IPS-18c (cell line): ENCODE measurements around the gene FGD2.

Experiments used
- H3K4me3 ChIP-seq: 2 replicates; pipeline ENCODE4 v1.7.0; 2013; ENCODE audit warnings: low read depth, mild to moderate bottlenecking, low read length, moderate library complexity; ENCODE audit not compliant: insufficient read depth
- H3K9me3 ChIP-seq: one replicate; pipeline ENCODE4 v1.6.1; 2013; ENCODE audit warnings: mild to moderate bottlenecking, low read length, moderate library complexity; ENCODE audit not compliant: control insufficient read depth, insufficient read depth

FGD2 gene

GRCh38 chr6:36969240-36969691 is 36.2 kb upstream of the FGD2 start:
- H3K9me3 ChIP-seq: no peaks in the 10 kb centered on the region
- H3K4me3 ChIP-seq: no peak overlapping the region

GRCh38 chr6:36969988-36970891 is 35.2 kb upstream of the FGD2 start:
- no peaks in the 10 kb centered on the region for H3K9me3 ChIP-seq
- no peak overlapping the region for H3K4me3 ChIP-seq

GRCh38 chr6:36970892-36971842 is 34.3 kb upstream of the FGD2 start:
- Histone ChIP-seq H3K4me3 (no peak overlapping the region), H3K9me3 (no peaks in the 10 kb centered on the region)

- Histone ChIP-seq H3K9me3 (no peaks in the 10 kb centered on the region), H3K4me3 (no peak overlapping the region)
Measured at GRCh38 chr6:36971921-36972673, 33.4 kb upstream of the FGD2 start.

- Histone ChIP-seq H3K4me3 (no peak overlapping the region), H3K9me3 (no peaks in the 10 kb centered on the region)
Measured at GRCh38 chr6:36973190-36973589, 32.3 kb upstream of the FGD2 start.

GRCh38 chr6:36973647-36974046 is 31.8 kb upstream of the FGD2 start:
- no peak overlapping the region for H3K4me3 ChIP-seq
- no peaks in the 10 kb centered on the region for H3K9me3 ChIP-seq

GRCh38 chr6:36975231-36976006 is 30.0 kb upstream of the FGD2 start:
- no peaks in the 10 kb centered on the region for H3K9me3 ChIP-seq
- no peak overlapping the region for H3K4me3 ChIP-seq

GRCh38 chr6:36976007-36976264 is 29.5 kb upstream of the FGD2 start:
- no peak overlapping the region for H3K4me3 ChIP-seq

GRCh38 chr6:36976509-36976908 is 28.9 kb upstream of the FGD2 start:
- Histone ChIP-seq H3K4me3 (no peak overlapping the region), H3K9me3 (no peaks in the 10 kb centered on the region)

More at GRCh38 chr6:36976007-36976264, 29.5 kb upstream of the FGD2 start:
- no peaks in the 10 kb centered on the region for H3K9me3 ChIP-seq

GRCh38 chr6:36976931-36977330 is 28.5 kb upstream of the FGD2 start:
- Histone ChIP-seq H3K4me3 (no peak overlapping the region), H3K9me3 (no peaks in the 10 kb centered on the region)

GRCh38 chr6:36977470-36977941 is 27.9 kb upstream of the FGD2 start:
- no peak overlapping the region for H3K4me3 ChIP-seq
- no peaks in the 10 kb centered on the region for H3K9me3 ChIP-seq

GRCh38 chr6:36978421-36979346 is 26.8 kb upstream of the FGD2 start:
- no peaks in the 10 kb centered on the region for H3K9me3 ChIP-seq
- H3K4me3 ChIP-seq: no peak overlapping the region

GRCh38 chr6:36979347-36979742 is 26.1 kb upstream of the FGD2 start:
- Histone ChIP-seq H3K9me3 (no peaks in the 10 kb centered on the region), H3K4me3 (no peak overlapping the region)

GRCh38 chr6:36980129-36980528 is 25.3 kb upstream of the FGD2 start:
- Histone ChIP-seq H3K9me3 (no peaks in the 10 kb centered on the region), H3K4me3 (no peak overlapping the region)

- Histone ChIP-seq H3K4me3 (no peak overlapping the region), H3K9me3 (no peaks in the 10 kb centered on the region)
Measured at GRCh38 chr6:36980876-36981619, 24.4 kb upstream of the FGD2 start.
